ENCODE measurements around the gene THSD7B.

THSD7B gene

GRCh38 chr2:136801661-136802060, 36.3 kb downstream of the THSD7B start:
- no peak for DNase-seq (ENCODE audit: low spot score)

- DNase-seq (ENCODE audit: low spot score), result no peak
Measured at GRCh38 chr2:136809998-136810397, 44.7 kb downstream of the THSD7B start.

- no peak for DNase-seq (ENCODE audit: low spot score)
Measured at GRCh38 chr2:136818839-136819238, 53.5 kb downstream of the THSD7B start.

- no peak for DNase-seq (ENCODE audit: low spot score)
Measured at GRCh38 chr2:136823291-136823690, 57.9 kb downstream of the THSD7B start.

- no peak for DNase-seq (ENCODE audit: low spot score)
Measured at GRCh38 chr2:136828162-136828561, 62.8 kb downstream of the THSD7B start.

GRCh38 chr2:136828774-136829173, 63.4 kb downstream of the THSD7B start:
- DNase-seq (ENCODE audit: low spot score), result no peak

GRCh38 chr2:136844546-136844945, 79.2 kb downstream of the THSD7B start:
- no peak for DNase-seq (ENCODE audit: low spot score)

GRCh38 chr2:136858656-136859055, 93.3 kb downstream of the THSD7B start:
- DNase-seq (ENCODE audit: low spot score), result no peak

- no peak for DNase-seq (ENCODE audit: low spot score)
Measured at GRCh38 chr2:136860443-136860958, 95.2 kb downstream of the THSD7B start.

- DNase-seq (ENCODE audit: low spot score), result no peak
Measured at GRCh38 chr2:136863468-136863867, 98.1 kb downstream of the THSD7B start.

GRCh38 chr2:136863874-136864273, 98.5 kb downstream of the THSD7B start:
- DNase-seq (ENCODE audit: low spot score), result no peak

GRCh38 chr2:136871424-136871823, 106.1 kb downstream of the THSD7B start:
- DNase-seq (ENCODE audit: low spot score), result no peak

- no peak for DNase-seq (ENCODE audit: low spot score)
Measured at GRCh38 chr2:136874258-136874657, 108.9 kb downstream of the THSD7B start.

- no peak for DNase-seq (ENCODE audit: low spot score)
Measured at GRCh38 chr2:136891100-136891499, 125.8 kb downstream of the THSD7B start.

GRCh38 chr2:136894007-136894634, 128.8 kb downstream of the THSD7B start:
- DNase-seq (ENCODE audit: low spot score), result no peak

- no peak for DNase-seq (ENCODE audit: low spot score)
Measured at GRCh38 chr2:136901732-136902131, 136.4 kb downstream of the THSD7B start.

- no peak for DNase-seq (ENCODE audit: low spot score)
Measured at GRCh38 chr2:136905779-136906178, 140.4 kb downstream of the THSD7B start.

- DNase-seq (ENCODE audit: low spot score), result no peak
Measured at GRCh38 chr2:136909777-136910176, 144.4 kb downstream of the THSD7B start.

GRCh38 chr2:136916131-136916530, 150.8 kb downstream of the THSD7B start:
- DNase-seq (ENCODE audit: low spot score), result no peak

GRCh38 chr2:136917411-136917881, 152.1 kb downstream of the THSD7B start:
- no peak for DNase-seq (ENCODE audit: low spot score)

GRCh38 chr2:136919682-136920081, 154.3 kb downstream of the THSD7B start:
- DNase-seq (ENCODE audit: low spot score), result no peak

- no peak for DNase-seq (ENCODE audit: low spot score)
Measured at GRCh38 chr2:136920652-136921333, 155.4 kb downstream of the THSD7B start.

GRCh38 chr2:136927156-136927555, 161.8 kb downstream of the THSD7B start:
- no peak for DNase-seq (ENCODE audit: low spot score)

- DNase-seq (ENCODE audit: low spot score), result no peak
Measured at GRCh38 chr2:136929531-136929930, 164.2 kb downstream of the THSD7B start.

Measured in germinal center (tissue), 1 donor.